HG03066 (cell line): ENCODE measurements around the gene GJB2.

ENCODE experiments used
- ATAC-seq: cut with Tn5 transposase; IDR thresholded peaks from one replicate; pipeline ENCODE4 v1.9.1; 2021; ENCODE audit warnings: low read depth; ENCODE audit not compliant: unreplicated experiment

The GJB2 gene

DNA sequence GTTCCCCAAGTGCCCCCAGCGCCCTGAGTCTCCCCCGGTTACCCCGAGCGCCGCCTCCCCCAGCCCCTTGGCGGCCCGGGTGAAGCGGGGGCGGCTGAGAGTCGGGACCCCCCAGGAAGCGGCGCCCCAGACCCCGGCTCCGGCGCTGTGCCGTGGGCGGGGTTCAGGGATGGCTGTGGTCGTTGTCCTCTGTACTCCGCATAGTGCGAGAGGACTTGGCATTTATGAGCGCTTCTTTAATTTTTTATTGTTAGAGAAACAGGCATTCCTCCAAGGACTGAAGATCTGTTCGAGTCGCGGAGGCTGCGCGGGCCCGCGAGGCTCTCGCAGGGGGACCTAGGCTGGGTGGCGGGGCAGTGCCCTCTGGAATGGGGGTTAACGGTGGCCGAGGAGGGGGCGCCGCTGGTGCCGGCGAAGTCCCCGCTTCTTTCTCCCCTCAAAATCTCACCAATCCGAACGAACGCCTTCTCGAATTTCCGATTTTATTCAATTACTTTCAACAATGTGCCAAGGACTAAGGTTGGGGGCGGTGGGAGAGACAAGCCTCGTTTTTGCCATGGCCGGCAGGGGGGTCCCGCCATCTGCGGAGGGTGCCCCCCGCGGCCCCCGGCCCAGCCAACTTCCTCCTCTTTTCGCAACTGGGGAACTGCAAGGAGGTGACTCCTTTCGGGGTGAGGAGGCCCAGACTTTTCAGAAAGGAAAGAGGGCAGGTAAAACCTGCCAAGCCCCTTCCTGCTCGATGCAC lies 596 bp upstream of the GJB2 start:
- no peak for ATAC-seq

DNA sequence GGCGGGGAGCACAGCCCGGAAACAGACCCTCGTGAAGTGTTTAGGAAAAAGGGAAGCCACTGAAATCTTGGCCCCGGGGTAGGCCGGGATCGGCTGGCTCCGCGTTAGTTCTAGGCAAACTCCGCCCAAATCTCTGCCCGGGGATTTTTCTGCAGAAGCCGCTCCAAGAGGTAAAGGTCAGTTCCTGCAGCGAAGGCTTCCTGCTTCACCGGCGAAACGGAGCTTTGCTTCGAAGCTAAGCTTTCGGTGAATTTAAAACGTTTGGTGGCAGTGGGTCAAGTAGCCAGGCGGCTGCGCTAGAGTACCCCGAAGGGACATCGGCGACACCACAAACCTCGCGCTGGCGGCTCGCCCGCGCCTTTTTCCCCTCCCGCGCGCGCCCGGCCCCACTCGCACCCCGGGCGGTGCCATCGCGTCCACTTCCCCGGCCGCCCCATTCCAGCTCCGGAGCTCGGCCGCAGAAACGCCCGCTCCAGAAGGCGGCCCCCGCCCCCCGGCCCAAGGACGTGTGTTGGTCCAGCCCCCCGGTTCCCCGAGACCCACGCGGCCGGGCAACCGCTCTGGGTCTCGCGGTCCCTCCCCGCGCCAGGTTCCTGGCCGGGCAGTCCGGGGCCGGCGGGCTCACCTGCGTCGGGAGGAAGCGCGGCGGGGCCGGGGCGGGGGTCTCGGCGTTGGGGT lies 441 bp downstream of the GJB2 start:
- ATAC-seq: no peak

DNA sequence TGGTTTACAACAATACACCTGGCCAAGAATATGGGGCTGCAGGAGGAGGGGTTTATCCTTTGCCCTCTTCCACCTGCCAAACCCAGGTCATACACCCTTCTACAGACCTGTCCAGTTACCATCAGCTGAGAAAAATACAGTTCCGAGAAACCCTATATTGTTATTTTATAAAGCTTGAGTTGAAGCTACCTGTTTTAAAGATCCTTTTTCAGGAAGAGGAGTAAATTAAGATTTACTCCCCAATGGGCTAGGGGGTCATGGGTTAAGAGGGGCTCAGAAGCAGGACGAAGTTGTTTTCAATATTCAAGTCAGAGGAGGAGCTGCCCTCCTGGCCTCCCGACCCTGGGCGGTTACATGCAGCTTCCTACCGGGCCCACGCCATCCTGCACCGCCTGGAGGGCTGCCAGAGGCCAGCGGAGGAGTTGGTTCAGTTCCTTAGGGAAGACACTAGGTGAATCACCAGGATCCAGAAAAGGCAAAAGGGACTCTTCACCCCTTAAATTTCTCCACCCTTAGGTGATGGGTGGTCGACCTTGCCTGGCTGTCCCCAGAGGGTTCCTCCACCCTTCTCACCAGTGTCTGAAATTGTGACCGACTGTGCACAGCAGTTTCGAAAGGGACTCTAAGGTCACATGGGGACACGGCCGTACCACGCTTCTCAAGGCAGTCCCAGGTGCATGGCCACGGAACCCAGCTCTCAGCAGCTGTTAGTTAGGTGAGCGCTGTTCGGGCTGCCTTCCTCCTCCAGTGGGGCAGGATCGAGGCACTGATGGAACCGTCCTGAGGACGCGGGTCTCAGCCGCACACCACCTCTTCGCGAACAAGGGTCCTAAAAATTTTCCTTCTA lies 1.2 kb downstream of the GJB2 start:
- ATAC-seq: no peak

DNA sequence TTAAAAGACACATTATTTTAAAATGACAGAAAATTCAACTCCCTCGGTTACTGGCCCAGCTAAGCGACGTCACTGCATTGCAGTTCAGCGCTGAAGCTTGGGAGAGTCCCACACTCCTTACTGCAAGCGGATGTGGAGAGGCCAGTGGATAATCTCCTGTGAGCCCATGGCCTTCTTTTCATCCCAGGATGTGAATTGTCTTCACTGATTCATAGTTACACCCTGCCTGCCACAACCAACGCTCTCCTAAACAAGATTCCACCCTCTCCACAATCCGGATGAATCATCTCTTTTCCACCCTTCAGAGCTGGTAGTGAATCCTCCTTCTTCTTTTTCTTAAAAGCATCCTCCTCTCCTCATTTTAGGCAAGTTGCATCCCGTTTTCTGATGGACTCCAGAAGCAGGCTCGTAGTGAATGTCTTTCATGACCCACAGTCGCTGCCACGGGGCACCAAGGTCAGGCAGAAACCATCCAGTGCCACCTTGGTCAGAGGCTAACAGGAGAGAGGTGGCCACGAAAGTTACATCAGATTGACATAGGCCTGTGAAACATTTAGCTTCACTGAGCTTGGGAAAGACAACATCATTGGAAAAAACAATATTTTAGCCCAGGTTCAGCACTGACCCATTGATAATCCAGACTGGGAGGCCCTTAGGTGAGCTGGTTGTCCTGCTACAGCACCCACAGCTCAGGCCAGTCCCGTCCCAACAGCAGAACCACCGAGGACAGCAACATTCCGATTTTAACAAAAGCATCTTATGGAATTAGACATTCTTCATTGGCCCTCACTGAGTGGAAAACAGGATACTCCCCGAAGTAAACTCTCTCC lies 2.0 kb downstream of the GJB2 start:
- no peak for ATAC-seq

DNA sequence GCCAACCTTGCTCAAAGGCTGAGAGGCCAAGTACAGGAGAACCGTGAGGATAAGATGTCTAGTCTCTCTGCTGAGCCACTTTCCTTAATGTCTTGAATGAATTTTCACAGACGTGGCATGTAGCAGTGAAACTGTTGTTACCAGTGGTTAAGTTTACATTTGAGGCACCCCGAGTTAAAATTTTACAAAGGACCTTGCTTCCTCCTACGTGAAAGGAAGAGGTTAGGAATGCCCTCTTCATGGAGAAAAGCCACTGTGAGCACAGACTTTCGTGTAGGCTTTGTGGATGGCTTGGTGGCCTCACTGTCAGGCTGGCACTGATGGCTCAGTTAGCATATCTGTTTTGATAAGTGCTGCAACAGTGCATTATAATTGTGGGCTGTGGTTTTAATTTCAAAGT lies 2.7 kb downstream of the GJB2 start:
- ATAC-seq: no peak

DNA sequence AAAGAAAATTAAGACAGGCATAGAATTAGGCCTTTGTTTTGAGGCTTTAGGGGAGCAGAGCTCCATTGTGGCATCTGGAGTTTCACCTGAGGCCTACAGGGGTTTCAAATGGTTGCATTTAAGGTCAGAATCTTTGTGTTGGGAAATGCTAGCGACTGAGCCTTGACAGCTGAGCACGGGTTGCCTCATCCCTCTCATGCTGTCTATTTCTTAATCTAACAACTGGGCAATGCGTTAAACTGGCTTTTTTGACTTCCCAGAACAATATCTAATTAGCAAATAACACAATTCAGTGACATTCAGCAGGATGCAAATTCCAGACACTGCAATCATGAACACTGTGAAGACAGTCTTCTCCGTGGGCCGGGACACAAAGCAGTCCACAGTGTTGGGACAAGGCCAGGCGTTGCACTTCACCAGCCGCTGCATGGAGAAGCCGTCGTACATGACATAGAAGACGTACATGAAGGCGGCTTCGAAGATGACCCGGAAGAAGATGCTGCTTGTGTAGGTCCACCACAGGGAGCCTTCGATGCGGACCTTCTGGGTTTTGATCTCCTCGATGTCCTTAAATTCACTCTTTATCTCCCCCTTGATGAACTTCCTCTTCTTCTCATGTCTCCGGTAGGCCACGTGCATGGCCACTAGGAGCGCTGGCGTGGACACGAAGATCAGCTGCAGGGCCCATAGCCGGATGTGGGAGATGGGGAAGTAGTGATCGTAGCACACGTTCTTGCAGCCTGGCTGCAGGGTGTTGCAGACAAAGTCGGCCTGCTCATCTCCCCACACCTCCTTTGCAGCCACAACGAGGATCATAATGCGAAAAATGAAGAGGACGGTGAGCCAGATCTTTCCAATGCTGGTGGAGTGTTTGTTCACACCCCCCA lies 3.8 kb downstream of the GJB2 start:
- ATAC-seq: no peak

DNA sequence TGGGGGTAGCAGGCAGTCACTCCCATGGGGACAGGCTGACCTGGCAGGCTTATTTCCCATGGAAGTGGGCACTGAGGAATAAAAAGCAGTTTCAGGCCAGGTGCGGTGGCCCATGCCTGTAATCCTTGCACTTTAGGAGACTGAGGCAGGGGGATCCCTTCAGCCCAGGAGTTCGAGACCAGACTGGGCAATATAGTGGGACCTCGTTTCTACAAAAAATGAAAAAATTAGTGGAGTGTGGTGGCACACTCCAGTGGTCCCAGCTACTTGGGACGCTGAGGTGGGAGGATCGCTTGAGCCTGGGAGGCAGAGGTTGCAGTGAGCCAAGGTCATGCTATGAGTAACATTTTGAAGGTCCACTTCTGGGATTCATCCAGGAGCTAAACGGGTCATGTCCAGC lies 6.0 kb downstream of the GJB2 start:
- ATAC-seq: no peak

DNA sequence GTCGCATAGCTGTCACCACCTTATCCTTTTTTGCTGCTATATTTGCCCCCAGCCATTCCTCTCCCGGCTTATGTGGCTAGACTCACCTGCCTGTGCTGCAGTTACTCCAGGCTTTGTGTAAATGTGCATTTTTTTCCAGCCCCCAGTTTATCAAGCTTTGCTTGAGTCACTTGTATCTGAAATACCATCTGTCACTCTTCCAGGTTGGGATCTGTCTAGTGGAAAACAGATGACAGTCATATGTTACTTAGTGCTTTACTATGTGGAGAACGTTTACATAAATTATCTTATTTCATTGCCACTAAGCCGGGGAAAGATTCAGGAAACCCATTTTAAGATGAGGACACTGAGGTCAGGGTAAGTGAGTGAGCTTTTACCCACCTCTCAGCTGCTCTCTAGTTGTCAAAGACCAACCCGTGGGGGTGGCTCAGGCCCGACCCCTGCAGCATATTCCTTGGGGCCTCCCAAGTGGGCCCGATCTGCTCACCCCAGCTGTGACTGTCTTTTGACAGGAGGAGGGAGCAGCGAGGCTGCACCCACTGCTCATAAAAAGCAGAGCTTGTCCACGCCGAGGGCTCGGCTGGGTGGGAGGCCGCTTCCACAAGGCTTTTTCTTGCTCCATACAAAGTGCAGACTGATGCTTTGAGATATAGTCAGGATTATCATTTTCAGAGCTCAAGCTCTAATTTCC lies 7.2 kb downstream of the GJB2 start:
- ATAC-seq: no peak

DNA sequence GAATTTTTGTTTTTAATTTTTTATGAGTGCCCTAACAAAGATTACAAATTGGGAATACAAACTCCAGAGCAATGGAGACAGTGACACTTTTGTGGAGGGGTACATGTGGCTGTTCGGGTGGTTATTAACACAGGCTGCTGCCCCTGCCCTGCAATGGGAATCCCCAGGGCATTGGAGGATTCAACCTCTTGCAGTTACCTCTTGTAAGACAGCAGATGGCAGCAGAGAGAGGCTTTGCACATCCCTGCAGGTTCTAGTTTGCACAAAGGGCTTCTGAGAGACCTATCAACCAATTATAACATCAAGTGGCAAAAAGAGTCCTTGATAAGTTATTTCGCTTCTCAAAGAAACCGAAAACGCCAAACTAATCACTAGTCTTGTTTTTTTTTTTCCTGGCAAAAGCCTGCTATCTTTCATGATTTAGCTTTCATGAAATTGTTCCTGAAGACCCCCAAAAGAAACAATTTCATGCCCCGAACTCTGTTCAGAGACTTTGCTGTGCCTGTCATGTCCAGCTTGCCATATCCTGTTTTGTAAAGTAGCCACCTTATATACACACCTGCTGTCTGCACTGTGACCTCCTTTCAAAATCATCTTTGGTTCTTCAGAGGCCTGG lies 10.4 kb downstream of the GJB2 start:
- no peak for ATAC-seq

DNA sequence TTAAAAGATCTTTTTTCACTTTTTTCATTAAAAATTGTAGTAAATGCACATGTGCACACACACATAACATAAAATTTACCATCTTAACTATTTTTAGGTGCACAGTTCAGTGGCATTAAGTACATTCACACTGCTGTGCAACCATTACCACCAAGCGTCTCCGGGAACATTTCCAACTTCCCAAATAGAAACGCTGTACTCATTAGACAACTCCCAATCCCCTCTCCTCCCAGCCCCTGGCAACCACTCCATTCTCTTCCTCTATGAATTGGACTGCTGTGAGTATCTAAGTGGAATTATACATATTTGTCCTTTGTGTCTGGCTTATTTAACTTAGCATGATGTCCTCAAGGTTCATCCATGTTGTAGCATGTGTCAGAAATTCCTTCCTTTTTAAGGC lies 11.6 kb downstream of the GJB2 start:
- no peak for ATAC-seq

DNA sequence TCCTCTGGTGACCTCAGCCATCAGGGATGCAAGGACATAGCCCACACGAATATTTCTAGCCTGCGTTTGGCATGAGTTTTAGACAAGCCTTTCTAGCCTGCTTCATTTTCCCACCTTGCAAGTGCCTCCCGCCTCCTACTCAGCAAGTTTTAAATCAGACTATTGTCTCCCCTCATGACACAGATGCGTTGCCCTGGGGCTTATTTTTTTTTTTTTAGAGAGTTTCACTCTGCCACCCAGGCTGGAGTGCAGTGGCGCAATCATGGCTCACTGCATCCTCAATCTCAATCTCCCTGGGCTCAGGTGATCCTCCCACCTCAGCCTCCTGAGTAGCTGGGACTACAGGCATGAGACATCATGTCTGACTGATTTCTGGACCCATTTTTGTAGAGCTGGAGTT lies 14.6 kb downstream of the GJB2 start:
- ATAC-seq: no peak

DNA sequence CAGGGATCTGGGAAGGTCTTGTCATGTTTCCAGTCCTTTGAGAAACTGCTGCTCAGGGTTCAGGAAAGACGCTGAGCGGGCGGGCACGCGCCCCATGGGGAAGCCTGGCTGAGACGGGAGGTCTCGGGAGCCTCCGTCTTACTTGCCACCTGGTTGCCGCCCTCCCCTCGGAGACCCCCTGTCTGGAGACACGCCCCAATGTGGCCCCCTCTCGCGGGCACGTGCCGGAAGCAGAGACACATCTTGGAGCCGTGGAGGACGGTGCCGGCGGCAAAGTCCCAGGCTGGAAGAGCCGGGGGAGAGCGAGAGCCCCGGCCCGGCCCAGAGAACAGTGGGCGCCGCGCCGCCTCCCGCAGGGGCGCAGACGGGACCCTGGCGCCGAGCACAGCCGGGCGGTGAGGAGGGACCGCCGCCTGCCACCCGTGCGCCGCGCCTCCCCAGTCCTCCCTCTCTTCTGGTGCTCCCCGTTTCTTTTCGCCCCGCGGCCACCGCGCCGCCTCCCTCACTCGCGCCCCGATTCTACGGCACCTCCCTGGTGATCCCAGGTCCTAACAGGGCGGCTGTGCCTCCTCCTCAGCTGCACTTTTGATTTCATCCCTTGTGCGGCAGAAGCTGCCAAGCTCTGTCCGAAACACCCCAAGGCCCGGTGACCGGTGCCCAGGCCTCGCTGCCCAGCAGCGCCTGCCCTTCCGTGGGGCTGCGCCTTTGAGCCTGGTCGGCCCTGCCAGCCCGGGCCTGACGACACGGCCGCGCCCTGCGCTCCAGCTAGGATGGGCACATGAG lies 15.5 kb downstream of the GJB2 start:
- no peak for ATAC-seq

DNA sequence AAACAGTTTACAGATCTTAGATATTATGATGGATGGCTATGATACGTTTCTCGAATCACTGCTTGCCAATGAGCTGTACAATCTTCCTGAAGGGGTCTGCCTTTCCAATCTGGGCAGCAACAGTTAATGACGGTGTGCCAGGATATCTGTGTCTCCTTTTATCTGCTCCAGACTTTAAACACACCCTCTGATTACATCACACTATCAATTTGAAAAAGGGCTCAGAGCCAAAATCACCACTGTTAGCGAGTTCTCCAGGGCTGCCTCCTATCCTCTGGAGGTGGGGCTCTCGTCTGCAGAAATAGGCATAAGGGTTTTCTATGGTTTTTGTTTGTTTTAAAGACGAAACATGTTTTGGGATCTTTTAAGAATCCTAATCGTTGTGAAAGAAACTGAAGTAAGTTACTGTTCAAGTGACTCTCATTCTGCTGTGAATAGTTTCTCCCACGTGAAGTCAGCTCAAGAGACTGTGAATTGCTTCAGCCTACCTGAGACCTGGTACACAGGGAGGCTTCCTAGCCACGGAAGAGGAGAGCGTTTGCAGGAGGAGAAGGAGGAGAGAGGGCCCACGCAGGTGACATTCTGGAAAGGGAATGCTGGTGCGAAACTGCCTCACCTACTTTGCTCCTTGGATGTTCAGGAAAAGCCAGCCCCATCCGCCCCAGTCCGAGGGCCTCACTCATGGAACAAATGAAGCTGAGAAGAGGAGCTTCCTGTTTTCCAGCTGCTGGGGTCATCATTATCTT lies 16.7 kb downstream of the GJB2 start:
- no peak for ATAC-seq

DNA sequence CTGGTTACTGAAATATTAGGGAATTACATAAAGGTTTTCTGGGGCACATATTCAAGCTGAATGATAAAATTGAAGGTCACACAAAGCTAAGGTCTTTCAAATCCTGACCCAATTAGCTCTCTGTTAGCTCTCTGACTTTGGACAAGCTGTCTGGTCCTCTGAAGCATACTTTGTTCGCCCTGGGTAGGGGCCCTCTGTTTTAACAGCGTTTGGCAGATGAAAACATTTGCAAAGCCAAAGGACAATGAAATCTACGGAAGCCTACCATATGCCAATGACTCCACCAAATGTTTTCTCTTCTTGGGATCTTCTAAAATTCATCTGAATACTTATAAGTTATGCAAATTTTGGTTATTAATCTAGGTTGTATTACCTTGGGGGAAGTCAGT lies 17.3 kb downstream of the GJB2 start:
- no peak for ATAC-seq

DNA sequence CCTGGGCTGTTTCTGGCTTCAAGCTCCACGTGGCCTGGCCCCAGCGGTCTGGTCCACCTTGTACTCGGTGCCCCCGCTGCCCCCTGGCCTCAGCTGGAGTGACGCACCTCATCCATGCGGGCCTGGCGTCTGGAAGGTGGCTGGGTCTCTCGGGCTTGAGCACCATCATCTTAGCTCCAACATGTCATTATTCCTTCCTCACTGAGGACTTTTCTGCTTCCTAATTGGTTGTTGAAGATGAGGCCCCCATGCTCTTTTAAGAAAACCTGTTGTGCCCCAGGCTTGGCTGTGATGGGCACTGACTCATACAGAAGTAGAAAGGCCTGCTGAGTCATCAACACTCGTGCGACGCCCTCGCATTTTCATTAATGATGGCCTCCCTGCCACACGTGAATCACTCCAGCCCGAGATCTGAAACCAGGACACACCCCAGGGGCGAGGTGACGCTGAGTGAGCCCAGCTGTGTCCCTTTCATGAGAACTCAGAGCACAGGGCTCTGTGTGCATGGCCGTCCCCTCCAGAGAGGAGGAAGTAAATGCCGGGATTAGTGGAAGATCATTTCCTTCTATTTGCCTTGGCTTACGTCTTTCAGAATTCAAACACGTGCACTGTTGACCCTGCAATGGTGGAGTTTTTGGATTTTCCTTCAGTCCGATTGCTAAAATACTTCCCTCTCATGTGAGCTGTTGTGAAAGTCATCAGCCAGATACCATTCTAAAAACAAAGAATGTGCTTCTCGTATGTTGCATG lies 17.9 kb downstream of the GJB2 start:
- ATAC-seq: peak; percentile 92

DNA sequence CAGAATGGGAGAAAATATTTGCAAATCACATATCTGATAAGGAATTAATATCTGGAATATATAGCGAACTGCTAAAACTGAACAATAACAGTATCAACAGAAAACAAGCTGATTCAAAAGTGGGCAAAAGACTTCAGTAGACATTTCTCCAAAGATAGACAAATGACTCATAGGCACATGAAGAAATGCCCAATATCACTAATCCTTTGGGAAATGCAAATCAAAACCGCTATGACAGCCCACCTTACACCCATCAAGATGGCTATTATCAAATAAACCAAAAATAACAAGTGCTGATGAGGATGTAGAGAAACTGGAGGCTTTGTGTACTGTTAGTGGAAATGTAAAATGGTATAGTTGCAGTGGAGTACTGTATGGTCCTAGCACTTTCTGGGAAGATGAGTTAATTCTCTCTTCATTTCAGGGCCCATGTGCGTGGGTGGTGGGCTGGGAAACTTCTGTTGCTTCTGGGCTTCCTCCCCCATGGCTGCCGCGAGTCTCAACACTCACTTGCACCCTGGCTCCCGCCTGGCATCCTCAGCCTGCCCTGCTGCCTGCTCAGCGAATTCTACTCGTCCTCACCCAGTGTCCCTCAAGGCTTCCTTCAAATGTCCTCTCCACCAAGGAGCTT lies 19.5 kb downstream of the GJB2 start:
- no peak for ATAC-seq
